Smooth muscle cell (in vitro differentiated cells): ENCODE results near the gene SIPA1L2. TPM values are rescaled to one million over a fixed set of nuclear protein-coding genes. Genes with fewer than 3 reads are reported as not detected.
A peak's percentile ranks its signal among the peaks of the same experiment; 100 is the strongest.

ENCODE experiments used
- DNase-seq: peaks from one replicate; lab custom pipeline; 2025; ENCODE audit not compliant: unreplicated experiment; lab: John Stamatoyannopoulos, UW
- H2AFZ ChIP-seq: fragments of 200-600 bp; sonication (generic); 2 replicates; pipeline ENCODE4 v1.6.0; 2016; ENCODE audit warnings: antibody characterized with exemption, low read depth, mild to moderate bottlenecking
- H3F3A ChIP-seq: fragments of 200-600 bp; sonication (generic); 2 replicates; pipeline ENCODE4 v1.6.0; 2017; ENCODE audit warnings: antibody characterized with exemption, low read depth
- H3K27ac ChIP-seq: fragments of 200-600 bp; sonication (generic); 2 replicates; pipeline ENCODE4 v1.5.1; 2016; ENCODE audit warnings: low read depth, mild to moderate bottlenecking
- H3K27me3 ChIP-seq: fragments of 200-600 bp; sonication (generic); 2 replicates; pipeline ENCODE4 v1.6.1; 2016; ENCODE audit warnings: low read depth, mild to moderate bottlenecking
- H3K36me3 ChIP-seq: fragments of 200-600 bp; sonication (generic); 2 replicates; pipeline ENCODE4 v1.5.1; 2016; ENCODE audit warnings: low read depth
- H3K4me1 ChIP-seq: fragments of 200-600 bp; sonication (generic); 2 replicates; pipeline ENCODE4 v1.5.1; 2016; ENCODE audit warnings: low read depth
- H3K4me2 ChIP-seq: fragments of 200-600 bp; sonication (generic); 2 replicates; pipeline ENCODE4 v1.6.0; 2016; ENCODE audit warnings: mild to moderate bottlenecking
- H3K4me3 ChIP-seq: fragments of 200-600 bp; sonication (generic); 2 replicates; pipeline ENCODE4 v1.5.1; 2016; ENCODE audit warnings: mild to moderate bottlenecking
- H3K79me2 ChIP-seq: fragments of 200-600 bp; sonication (generic); 2 replicates; pipeline ENCODE4 v1.6.0; 2016; ENCODE audit warnings: low read depth, mild to moderate bottlenecking
- H3K9ac ChIP-seq: fragments of 200-600 bp; sonication (generic); 2 replicates; pipeline ENCODE4 v1.6.0; 2016; ENCODE audit warnings: low read depth
- H3K9me3 ChIP-seq: fragments of 200-600 bp; sonication (generic); replicated peaks from 2 replicates; pipeline ENCODE4 v1.5.1; 2016; ENCODE audit warnings: low read depth
- H4K20me1 ChIP-seq: fragments of 200-600 bp; sonication (generic); 2 replicates; pipeline ENCODE4 v1.6.0; 2016; ENCODE audit warnings: low read depth
- WGBS: methylation state at CpG from one replicate; pipeline ENCODE4 v1.1.7; 2016; ENCODE audit warnings: low lambda C conversion rate; 5-methylcytosine and 5-hydroxymethylcytosine counted together
- polyA plus RNA-seq: library from polyadenylated mRNA; unstranded; fragments of >200 nt; fragmentation: Nextera tagmentation; extraction: Ambion mirVana; gene quantifications from 2 replicates; pipeline ENCODE4 v1.2.1, GENCODE V29; 2016
- total RNA-seq: library from RNA; depleted of rRNA; stranded (reverse); fragments of >200 nt; gene quantifications from 2 replicates; pipeline ENCODE4 v1.2.3, GENCODE V29; 2014
- TF ChIP-seq, protein P1 (sequence below): fragments of 200-600 bp; sonication (generic); IDR thresholded peaks from 2 replicates; pipeline ENCODE4 v1.5.1; 2017; ENCODE audit warnings: borderline replicate concordance, mild to moderate bottlenecking, antibody characterized with exemption; ENCODE audit not compliant: insufficient read depth, poor library complexity, severe bottlenecking

SIPA1L2 gene
- total and polyA plus RNA-seq, 2 experiments from 2014 or later: 18.9 to 37.0 TPM

DNA sequence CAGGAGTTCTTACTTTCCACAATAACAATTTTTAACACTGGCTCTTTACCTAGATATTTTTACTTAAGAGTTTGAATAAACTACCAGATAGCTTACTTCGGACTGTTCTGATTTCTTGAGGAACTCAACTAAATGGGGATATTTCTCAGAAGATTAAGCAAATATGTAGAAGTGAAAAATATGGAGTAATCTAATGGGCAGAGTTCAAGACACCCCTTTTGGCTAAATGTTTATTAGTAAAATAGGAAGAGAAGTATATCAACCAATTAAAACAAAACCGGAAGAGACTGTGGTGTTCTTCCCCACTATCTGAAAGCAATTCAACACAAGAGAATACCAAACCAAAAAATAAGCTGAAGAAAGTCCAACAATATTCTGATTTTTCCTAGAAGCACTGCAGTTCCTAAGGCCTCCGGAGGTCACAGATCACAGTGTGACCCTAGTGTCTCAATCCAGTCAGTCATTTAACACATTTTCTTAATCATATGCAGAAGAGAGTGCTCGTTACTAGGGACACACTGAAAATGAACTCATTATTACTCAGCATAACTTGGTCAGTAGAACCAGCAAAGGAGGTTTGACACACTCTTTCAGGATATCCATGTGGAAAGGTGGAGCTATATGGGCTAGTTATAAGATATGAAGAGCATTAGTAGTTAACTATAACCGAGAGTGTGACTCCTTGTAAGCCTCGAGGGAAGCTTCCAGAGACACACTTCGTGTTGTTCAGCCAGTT lies 5.2 kb downstream of the SIPA1L2 start:
- Histone ChIP-seq H3K9me3 (no peaks in the 10 kb centered on the region), H3K79me2 (peaks cover 98% of the 10 kb centered on the region), H3K4me3 (no peak overlapping the region), H3K9ac (no peak overlapping the region), H3K27me3 (no peaks in the 10 kb centered on the region), H3K36me3 (no peaks in the 10 kb centered on the region), H4K20me1 (peaks cover 34% of the 10 kb centered on the region), H2AFZ (no peak overlapping the region), H3K4me1 (peaks cover 46% of the 10 kb centered on the region), H3K4me2 (peak overlapping the region; percentile 91), H3K27ac (peak overlapping the region; percentile 68), H3F3A (peaks cover 24% of the 10 kb centered on the region)
- TF ChIP-seq, protein P1, sequence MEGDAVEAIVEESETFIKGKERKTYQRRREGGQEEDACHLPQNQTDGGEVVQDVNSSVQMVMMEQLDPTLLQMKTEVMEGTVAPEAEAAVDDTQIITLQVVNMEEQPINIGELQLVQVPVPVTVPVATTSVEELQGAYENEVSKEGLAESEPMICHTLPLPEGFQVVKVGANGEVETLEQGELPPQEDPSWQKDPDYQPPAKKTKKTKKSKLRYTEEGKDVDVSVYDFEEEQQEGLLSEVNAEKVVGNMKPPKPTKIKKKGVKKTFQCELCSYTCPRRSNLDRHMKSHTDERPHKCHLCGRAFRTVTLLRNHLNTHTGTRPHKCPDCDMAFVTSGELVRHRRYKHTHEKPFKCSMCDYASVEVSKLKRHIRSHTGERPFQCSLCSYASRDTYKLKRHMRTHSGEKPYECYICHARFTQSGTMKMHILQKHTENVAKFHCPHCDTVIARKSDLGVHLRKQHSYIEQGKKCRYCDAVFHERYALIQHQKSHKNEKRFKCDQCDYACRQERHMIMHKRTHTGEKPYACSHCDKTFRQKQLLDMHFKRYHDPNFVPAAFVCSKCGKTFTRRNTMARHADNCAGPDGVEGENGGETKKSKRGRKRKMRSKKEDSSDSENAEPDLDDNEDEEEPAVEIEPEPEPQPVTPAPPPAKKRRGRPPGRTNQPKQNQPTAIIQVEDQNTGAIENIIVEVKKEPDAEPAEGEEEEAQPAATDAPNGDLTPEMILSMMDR: no peak
- WGBS: 42% methylated on average over 7 of the region's 7 CpGs
- DNase-seq: no peak

DNA sequence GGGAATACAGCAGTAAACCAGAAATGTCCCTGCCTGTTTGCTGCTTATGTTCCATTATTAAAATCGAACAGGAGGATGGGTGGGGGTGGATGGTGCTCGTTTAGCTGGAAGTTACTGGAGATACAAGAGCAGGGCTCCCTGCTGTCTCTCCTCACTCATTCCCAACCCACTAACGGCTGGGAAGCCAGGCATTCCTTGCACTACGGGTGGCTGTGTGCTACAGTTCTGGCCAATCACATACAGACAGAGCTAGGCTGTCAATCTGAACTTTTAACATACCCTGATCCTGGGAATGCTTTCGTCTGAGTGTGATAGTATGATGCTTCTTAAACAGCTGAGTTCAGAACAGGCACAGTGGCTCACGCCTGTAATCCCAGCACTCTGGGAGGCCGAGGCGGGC lies 7.0 kb downstream of the SIPA1L2 start:
- TF ChIP-seq, protein P1: no peak
- Histone ChIP-seq H3K4me2 (peak overlapping the region; percentile 38), H3F3A (peaks cover 22% of the 10 kb centered on the region), H3K27me3 (no peaks in the 10 kb centered on the region), H3K27ac (peak overlapping the region; percentile 40), H3K9me3 (no peaks in the 10 kb centered on the region), H3K79me2 (peaks cover 98% of the 10 kb centered on the region), H3K36me3 (no peaks in the 10 kb centered on the region), H3K4me1 (peaks cover 40% of the 10 kb centered on the region), H3K4me3 (no peak overlapping the region), H4K20me1 (peaks cover 40% of the 10 kb centered on the region), H3K9ac (no peak overlapping the region), H2AFZ (no peak overlapping the region)
- no peak for DNase-seq
- WGBS: 31% methylated on average over 8 of the region's 8 CpGs

DNA sequence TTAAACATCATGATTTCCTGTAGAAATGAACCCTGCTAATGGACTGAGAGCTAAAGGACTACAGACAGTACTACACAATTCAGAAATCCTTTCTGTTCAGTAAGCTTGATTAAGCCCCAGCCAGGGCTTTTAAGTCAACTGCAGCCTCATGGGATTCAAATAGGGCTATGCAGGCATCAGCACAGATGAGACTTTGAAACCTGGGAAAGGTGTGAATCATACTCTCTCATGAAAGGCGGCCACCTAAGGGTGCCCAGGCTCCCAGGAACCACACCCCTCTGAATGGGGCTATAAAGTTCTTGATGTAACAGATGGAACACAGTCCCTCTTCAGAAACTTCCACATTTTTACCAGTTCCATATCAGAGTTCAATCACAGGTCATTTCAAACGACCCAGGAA lies 7.6 kb downstream of the SIPA1L2 start:
- Histone ChIP-seq H3K9me3 (no peaks in the 10 kb centered on the region), H3K27me3 (no peaks in the 10 kb centered on the region), H3K36me3 (no peaks in the 10 kb centered on the region), H3F3A (peaks cover 22% of the 10 kb centered on the region), H3K4me3 (no peak overlapping the region), H2AFZ (no peak overlapping the region), H3K79me2 (peaks cover 98% of the 10 kb centered on the region), H3K4me1 (peaks cover 34% of the 10 kb centered on the region), H3K4me2 (peak overlapping the region; percentile 38), H4K20me1 (peaks cover 39% of the 10 kb centered on the region), H3K27ac (peak overlapping the region; percentile 40), H3K9ac (no peak overlapping the region)
- TF ChIP-seq, protein P1: no peak
- no peak for DNase-seq
- 67% methylated on average over 2 of the region's 2 CpGs for WGBS

DNA sequence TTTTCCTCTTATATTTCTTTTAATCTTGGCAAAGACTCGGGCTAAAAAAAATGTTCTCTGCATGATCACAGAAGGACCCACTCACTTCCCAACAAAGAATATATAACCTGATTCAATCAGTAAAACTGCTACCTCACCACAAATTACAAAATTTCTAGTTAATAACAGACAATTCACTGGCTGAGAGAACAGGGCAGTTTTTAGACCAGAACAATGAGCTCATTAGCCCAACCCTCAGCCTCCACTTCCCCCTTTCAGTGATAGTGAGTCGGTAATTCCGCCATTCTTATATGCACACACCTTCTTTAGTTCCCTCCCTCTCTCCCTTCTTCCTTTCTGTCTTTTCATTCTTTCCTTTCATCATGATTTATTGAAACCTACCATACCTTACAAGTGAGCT lies 8.9 kb downstream of the SIPA1L2 start:
- peaks cover 22% of the 10 kb centered on the region for H3F3A ChIP-seq
- H2AFZ ChIP-seq: no peak overlapping the region
- H3K79me2 ChIP-seq: peaks cover 98% of the 10 kb centered on the region
- peaks cover 23% of the 10 kb centered on the region for H3K4me1 ChIP-seq
- no peak for DNase-seq
- H3K9ac ChIP-seq: no peak overlapping the region
- H3K27ac ChIP-seq: peak overlapping the region; percentile 61
- peak overlapping the region; percentile 77 for H3K4me2 ChIP-seq
- no peaks in the 10 kb centered on the region for H3K9me3 ChIP-seq
- WGBS: 79% methylated on average over 3 of the region's 3 CpGs
- H4K20me1 ChIP-seq: peaks cover 37% of the 10 kb centered on the region
- no peaks in the 10 kb centered on the region for H3K36me3 ChIP-seq
- no peaks in the 10 kb centered on the region for H3K27me3 ChIP-seq
- no peak overlapping the region for H3K4me3 ChIP-seq
- TF ChIP-seq, protein P1: no peak
